Body of pancreas (tissue), 4 donors: ENCODE data around the gene ARHGEF7.

Source experiments
- CTCF ChIP-seq, 7 experiments: fragments of 450-650 bp in 4 of 7; fragments of 200-600 bp in 3 of 7; sonication (generic) in 3 of 7; IDR thresholded peaks; one replicate each; pipeline ENCODE4 v1.5.1; 2016 to 2019; ENCODE audit warnings: antibody characterized with exemption in 7 of 7
- POLR2A ChIP-seq, 3 donors: fragments of 450-650 bp; IDR thresholded peaks; one replicate each; pipeline ENCODE4 v1.6.1; 2016; ENCODE audit warnings: antibody characterized with exemption in 3 of 3, mild to moderate bottlenecking in 2 of 3

DNA sequence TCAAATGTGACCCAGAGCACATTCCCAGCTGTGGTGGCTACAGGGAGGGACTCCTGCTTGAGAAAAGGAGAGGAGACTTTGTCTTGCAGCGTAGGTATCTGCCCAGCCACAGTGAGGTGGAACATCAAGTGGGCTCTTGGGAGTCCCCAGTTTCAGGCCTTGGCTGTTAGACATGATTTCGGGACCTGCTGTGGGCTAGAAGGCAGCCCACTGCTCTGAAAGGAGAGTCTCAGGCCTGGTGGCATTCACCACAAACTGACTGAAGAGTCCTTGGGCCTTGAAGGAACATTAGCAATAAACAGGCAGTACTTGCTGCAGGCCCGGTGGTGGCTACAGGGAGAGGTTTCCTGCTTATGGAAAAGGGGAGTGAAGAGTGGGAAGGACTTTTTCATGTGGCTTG is 143.5 kb downstream of the ARHGEF7 start:
- TF ChIP-seq CTCF (IDR thresholded peaks at IDR 0.05): no peak
- no peak for TF ChIP-seq POLR2A (IDR thresholded peaks at IDR 0.05)
